GM21576 (cell line): Measurements from ENCODE around the gene CCL24.
"Not testable (repeated sequence)": the region's sequence is repeated elsewhere in the genome, so short reads cannot be mapped to it uniquely, and the experiment has no call there.

Source experiments
- ATAC-seq: cut with Tn5 transposase; IDR thresholded peaks from one replicate; pipeline ENCODE4 v1.9.1; 2021; ENCODE audit warnings: mild to moderate bottlenecking, moderate library complexity; ENCODE audit not compliant: unreplicated experiment

Gene CCL24, protein sequence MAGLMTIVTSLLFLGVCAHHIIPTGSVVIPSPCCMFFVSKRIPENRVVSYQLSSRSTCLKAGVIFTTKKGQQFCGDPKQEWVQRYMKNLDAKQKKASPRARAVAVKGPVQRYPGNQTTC

DNA sequence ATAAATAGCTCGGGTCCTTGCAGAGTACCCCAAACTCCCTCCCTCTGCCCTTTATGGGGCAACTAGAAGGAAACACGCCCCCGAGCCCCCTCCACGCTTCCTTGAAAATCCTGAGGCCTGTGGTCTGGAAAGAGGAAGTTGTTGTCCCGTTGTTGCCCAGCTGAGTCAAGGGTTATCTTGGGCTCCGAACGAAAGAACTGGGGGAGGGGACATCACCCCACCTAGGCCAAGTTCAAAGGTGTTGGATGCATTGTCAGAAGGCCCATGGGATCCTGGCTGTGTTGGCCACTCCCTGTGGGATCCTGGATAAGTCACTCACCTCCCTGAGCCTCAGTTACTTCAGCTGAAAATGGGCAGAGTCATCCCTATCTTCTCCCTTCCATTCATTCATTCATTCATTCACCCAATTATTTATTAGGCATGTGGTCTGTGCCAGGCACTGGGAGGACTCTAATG, at the start of gene CCL24:
CCL24 (minus strand) TSS at position 26 of the 456 bp plus-strand sequence. CDS start 91 bp downstream, outside the sequence.
- no peak for ATAC-seq

DNA sequence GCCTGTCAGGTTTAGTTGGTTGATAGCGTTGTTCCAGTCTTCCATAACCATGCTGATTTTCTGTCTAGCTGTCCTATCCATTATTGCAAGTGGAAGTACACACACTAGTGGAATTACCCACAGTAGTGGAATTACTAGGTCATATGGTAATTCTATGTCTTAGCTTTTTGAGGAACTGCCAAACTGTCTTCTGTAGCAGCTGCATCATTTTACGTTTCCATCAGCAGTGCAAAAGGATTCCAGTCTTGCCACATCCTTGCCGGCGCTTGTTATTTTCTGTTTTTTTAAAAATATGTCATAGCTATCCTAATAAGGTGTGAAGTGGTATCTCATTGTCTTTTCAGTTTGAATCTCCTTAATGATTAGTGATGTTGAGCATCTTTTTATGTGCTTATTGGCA, 48.0 kb upstream of the CCL24 start:
- no peak for ATAC-seq

DNA sequence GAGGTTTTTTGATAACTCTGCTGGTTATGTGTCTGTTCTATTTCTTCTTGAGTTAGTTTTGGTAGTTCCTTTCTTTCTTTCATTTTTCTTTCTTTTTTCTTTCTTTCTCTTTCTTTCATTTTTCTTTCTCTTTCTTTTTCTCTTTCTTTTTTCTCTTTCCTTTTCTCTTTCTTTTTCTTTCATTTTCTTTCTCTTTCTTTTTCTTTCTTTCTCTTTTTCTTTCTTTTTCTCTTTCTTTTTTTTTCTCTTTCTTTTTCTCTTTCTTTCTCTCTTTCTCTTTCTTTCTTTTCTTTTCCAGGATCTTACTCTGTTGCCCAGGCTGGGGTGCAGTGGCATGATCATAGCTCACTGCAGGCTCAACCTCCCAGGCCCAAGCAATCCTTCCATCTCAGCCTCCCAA, 44.8 kb upstream of the CCL24 start:
- ATAC-seq = no peak

DNA sequence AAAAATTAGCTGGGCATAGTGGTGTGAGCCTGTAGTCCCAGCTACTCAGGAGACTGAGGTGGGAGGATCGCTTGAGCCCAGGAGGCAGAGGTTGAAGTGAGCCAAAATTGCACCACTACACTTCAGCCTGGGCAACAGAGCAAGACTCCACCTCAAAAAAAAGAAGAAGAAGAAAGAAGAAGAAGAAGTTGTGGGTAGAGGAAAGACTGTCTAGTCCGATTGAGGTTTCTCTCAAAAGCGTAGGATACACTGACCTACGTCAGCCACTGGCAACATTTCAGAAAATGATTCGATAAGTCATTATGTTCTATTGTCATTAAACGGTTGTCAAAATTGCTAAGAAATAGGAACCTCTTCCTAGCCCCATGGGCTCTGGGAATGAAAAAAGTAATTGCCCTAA, 42.9 kb upstream of the CCL24 start:
- no peak for ATAC-seq

DNA sequence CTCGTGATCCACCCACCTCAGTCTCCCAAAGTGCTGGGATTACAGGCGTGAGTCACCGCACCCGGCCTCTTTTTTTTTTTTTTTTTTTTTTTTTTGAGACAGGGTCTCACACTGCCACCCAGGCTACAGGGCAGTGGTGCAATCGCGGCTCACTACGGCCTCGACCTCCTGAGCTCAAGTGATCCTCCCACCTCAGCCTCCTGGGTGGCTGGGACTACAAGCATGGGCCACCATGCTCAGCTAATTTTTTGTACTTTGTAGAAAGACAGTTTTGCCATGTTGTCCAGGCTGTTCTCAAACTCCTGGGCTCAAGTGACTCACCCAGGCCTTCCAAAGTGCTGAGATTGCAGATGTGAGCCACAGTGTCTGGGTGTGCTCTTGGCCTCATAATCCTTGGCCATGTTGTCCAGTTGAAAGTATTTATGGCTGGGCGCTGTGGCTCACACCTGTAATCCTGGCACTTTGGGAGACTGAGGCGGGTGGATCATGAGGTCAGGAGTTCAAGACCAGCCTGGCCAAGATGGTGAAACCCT, 41.3 kb upstream of the CCL24 start:
- ATAC-seq = not testable (repeated sequence)

DNA sequence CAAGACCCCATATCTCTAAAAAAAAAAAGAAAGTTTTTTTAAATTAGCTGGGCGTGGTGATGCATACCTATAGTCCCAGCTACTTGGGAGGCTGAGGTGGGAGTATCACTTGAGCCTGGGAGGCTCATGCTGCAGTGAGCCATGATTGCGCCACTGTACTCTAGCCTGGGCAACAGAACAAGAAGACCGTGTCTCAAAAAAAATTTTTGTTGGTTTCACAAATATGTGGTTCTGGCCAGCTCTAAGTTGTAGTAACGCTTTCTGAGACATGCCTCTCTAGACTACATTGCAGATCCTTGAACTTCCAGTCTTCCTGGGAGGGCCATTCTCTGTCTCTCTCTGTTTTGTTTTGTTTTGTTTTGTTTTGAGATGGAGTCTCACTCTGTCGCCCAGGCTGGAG, 40.6 kb upstream of the CCL24 start:
- no peak for ATAC-seq

DNA sequence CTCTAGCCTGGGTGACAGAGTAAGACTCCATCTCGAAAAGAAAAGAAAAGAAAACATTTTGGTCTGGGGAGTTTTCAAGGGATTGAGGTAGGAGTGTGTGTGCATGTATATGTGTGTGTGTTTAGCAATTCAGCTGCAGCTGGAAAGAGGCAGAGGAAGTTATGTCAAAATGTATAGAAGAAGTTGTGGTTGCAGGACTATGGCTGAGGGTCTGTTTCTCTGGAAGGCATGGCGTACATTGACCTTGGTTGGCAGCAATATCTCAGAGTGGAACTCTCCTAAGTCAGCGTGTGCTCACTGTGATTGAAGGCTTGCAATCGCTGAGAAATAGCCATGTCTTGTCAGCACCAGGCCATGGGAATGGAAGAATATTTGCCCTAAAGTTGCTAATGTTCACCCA, 36.6 kb upstream of the CCL24 start:
- no peak for ATAC-seq

DNA sequence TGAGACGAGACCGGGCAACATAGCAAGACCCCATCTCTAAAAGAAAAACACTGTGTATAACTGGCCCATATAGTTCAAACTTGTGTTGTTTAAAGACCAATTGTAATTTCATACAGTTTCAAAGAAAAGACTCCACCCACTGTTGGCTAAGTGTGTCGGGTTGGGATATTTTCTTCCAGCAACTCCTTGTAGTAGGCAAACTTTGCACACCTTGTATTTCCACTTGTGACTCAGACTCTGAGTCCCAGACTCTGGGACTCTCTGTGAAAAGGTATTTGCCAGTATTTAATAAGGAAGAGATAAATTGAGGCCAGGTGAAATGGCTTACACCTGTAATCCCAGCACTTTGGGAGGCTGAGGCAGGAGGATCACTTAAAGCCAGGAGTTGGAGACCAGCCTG, 36.0 kb upstream of the CCL24 start:
- no peak for ATAC-seq

DNA sequence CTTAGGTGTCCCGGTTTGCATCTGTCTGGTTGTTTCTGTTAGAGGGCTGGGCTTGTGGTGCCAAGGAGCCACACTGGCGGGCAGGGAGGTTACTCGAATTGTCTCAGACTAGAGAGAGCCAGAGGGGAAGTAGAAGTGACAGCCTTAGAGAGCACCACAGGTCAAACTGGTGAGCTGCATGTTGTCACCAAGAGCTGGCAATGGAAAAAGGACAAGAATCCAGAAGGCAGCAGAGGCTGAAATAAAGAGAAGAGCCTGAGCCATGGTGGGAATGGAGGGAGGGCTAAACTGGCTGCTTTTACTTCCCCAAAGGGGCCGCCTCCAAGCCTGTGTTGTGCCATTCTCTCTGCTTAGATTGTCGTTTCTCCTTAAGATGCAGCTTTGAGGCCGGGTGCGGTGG, 34.1 kb upstream of the CCL24 start:
- no peak for ATAC-seq

DNA sequence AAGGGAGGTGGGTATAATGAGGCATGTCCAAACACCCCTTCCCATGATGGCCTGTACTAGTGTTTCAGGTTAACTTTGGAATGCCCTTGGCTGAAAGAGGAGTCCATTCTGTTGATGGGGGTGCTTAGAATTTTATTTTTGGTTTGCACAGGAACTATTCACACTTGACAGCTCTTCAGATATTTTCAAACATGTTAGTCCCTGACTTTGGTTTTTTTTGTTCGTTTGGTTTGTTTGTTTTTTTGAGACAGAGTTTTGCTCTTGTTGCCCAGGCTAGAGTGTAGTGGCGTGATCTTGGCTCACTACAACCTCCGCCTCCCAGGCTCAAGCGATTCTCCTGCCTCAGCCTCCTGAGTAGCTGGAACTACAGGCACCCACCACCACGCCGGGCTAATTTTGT, 31.5 kb upstream of the CCL24 start:
- ATAC-seq = not testable (repeated sequence)

DNA sequence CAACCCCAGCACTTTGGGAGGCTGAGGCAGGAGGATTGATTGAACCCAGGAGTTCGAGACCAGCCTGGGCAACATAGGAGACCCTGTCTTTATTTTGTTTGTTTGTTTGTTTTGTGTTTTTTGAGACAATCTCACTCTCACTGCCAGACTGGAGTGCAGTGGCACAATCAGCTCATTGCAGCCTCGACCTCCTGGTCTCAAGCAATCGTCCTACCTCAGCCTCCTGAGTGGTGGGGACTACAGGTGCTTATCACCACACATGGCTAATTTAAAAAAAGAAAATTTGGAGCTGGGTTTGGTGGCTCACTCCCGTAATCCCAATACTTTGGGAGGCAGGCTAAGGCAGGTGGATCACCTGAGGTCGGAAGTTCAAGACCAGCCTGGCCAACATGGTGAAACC, 30.6 kb upstream of the CCL24 start:
- no peak for ATAC-seq

DNA sequence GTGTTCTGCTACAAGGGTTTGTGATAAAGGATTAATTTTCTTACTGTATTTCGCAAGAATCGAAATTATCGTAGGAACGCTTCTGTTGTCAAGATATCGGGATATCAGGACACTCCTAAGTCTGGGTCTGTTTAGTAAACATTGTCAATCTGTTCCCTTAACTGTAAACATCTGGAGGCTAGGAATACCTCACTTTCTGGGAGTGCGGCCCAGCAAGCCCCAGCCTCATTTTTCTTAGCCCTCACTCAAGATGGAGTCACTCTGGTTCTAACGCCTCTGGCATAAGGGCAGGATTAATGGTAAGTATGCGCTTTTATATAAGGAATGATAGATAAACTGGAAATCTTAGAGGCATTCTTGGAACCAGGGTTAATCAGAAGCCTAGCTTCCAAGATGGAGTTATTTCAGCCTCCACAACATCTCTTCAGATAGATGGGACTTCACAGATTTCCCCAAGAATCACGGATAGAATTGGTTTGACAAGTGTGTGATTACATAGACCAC, 30.1 kb upstream of the CCL24 start:
- no peak for ATAC-seq

DNA sequence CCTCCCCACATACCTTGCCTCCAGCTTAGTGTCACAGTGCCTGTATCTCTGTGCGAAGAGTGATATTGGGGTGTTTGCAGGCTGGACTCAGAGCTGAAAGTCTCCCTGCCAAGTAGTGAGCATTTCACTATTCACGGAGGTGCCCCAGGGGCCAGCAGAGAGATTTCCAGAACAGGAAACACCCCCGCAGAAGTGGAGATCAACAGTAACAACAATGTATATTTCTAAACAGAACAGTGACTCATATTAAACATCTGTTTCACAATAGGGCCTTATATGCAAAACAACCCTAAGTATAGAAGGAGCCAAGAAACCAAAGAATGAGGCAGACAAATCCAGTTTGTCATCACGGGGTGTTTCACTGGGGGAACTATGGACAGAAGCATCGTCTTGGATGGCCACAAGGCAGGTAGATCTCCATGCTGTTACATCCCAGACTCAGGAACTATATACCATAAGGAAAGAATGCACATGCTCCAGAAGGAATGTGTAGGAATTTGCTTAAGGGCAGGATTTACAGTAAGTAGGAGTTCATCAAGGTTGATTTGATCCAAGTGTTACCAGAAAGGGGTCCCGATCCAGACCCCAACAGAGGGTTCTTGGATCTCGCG, 29.3 kb upstream of the CCL24 start:
- ATAC-seq = peak; percentile 82

DNA sequence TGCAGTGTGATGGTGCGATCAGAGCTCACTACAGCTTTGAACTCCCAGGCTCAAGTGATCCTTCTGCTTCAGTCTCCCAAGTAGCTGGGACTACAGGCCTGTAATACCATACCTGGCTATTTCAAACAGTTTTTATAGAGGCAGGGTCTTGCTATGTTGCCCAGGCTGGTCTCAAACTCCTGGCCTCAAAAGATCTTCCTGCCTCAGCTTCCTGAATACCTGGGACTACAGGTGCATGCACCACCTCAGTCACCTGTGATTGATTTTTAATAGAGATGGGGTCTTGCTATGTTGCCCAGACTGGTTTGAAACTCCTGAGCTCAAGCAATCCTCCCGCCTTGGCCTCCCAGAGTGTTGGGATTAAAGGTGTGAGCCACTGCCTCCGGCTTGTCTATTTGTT, 26.4 kb upstream of the CCL24 start:
- ATAC-seq = no peak

DNA sequence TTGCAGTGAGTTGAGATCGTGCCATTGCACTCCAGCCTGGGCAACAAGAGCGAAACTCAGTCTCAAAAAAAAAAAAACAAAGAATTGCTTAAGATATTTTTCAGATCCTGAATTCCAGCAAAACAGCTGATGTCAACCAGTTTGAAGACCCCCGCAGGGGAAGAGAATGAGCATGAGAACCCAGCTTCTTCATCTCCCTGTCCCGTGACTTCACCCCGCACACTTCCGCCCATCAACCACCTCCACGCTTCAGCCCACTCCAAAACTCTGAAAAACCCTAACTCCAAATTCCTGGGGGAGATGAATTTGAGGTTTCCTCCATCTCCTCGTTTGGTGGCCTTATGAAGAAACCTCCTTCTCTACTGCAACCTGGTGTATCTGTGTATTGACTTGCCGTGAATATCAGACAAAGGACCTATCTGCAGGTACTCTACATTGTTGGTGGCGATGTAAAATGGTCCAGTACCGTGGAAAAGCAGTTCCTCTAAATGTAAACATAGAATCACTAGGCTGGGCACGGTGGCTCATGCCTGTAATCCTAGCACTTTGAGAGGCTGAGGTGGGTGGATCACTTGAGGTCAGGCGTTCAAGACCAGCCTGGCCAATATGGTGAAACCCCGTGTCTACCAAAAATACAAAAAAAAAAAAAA, 24.8 kb upstream of the CCL24 start:
- not testable (repeated sequence) for ATAC-seq

DNA sequence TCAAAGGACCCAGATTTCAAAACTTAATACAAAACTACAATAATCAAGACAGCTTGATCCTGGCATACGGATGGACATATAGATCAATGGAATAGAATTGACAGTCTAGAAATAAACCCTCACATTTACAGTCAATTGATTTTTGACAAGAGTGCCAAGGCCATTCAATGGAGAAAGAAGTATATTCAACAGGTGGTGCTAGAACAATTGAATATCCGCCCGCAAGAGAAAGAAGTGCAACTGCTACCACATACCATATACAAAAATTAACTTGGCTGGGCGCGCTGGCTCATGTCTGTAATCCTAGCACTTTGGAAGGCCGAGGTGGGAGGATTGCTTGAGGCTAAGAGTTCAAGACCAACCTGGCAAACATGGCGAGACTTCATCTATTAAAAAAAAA, 23.2 kb upstream of the CCL24 start:
- no peak for ATAC-seq

DNA sequence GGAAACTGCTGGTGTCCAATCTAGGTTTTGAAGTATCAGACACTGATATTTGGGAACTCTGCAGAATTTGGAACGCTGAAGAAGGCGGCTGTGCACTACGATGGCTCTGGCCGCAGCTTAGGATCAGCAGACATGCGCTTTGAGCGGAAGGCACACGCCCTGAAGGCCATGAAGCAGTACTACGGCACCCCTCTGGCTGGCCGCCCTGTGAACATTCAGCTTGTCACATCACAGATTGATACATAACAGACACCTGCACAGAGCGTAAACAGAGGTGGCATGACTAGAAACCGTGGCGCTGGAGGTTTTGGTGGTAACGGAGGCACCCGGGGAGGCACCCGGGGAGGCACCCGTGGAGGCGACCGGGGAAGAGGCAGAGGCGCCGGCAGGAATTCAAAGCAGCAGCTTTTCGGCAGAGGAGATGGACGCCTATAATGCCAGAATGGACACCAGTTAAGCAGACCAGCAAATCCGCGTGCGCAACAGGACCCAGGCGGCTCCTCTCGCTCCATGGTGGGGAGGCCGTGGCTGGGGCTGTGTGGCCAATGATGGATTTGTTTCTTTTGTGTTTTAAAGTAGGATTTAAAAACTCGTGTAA, 22.2 kb upstream of the CCL24 start:
- ATAC-seq = no peak

DNA sequence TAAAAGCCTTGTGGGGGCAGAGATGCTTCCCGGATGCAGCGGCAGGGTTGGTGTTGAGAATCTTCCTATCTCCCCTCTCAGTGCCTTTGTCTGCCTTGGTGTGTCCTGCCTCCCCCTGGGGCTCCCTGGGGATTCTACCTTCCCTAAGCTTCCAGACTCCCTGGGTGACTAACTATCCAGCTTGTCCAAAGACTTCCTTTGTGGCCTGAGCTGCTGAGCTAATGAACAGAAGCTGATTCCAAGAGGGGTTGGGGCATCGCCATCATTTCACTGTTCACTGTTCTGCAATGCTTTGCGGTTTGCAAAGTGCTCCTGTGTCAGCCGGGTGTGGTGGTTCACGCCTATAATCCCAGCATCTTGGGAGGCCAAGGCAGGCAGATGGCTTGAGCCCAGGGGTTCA, 20.1 kb upstream of the CCL24 start:
- not testable (repeated sequence) for ATAC-seq

DNA sequence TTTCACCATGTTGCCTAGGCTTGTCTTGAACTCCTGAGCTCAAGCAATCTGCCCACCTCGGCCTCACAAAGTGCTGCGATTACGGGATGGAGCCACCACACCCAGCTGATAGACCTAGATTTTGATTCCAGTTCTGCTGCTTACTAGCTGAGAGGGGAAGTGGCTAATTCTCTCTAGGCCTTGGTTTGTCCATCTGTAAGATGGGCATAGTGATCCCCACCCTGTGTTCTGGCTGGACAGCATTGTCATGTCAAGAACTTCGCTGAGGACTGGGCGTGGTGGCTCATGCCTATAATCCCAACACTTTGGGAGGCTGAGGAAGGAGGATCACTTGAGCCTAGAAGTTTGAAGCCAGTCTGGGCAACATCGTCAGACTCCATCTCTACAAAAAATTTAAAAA, 17.4 kb upstream of the CCL24 start:
- ATAC-seq = no peak

DNA sequence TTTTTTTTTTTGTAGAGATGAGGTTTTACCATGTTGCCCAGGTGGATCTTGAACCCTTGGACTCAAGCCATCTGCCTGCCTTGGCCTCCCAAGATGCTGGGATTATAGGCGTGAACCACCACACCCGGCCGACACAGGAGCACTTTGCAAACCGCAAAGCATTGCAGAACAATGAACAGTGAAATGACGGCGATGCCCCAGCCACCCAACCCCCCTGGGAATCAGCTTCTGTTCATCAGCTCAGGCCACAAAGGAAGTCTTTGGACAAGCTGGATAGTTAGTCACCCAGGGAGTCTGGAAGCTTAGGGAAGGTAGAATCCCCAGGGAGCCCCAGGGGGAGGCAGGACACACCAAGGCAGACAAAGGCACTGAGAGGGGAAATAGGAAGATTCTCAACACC, 16.1 kb upstream of the CCL24 start:
- not testable (repeated sequence) for ATAC-seq

DNA sequence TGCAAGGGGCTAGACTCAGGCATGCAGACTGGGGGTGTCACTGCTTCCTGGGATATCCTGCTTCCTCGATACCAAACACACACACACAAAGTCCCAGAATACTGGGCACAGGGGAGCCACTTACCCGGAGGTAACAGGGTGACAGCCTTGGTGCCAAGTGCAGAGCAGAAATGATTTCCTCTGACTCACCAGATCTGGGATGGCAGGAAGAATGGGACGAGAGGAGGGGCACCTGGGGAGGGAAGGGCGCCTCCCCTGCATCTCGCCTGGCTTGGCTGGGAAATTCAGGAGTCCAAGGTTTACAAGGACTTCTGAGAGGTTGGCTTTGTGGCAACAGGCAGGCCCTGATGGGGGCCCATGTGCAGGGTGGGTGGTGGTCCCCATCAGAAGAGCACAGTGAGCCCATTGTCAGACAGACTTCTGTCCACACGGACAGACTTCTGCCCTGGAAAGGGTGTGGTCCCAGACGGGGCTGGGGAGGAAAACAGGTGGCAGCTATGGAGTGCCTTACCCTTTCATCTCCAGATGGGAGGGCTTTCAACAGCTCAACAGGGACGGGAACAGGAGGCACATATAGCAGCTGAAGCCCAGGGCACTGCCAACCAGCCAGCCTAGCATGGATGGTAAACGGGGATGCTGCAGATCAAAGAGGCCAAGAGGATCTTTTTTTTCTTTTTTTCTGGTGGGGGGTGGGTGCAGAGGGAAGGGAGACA, 9.7 kb upstream of the CCL24 start:
- no peak for ATAC-seq
